B cell (primary cell): Measurements from ENCODE around the gene MAD1L1. TPM values are rescaled to one million over a fixed set of nuclear protein-coding genes. Genes with fewer than 3 reads are reported as not detected.

Experiments used
- ATAC-seq: fragments of 200-7000 bp; cut with Tn5 transposase; one replicate; pipeline ENCODE4 v1.10.0; 2021; ENCODE audit warnings: low read depth, mild to moderate bottlenecking, moderate number of reproducible peaks, moderate library complexity
- CTCF ChIA-PET: fragments of 350-600 bp; sonication (Branson Sonifier 250); formaldehyde crosslinking; loops from one replicate; lab custom pipeline; 2021; ENCODE audit warnings: antibody characterized with exemption, inconsistent platforms; lab: Charles Lee
- POLR2A ChIA-PET: fragments of 350-600 bp; sonication (Branson Sonifier 250); formaldehyde crosslinking; loops from one replicate; lab custom pipeline; 2021; ENCODE audit warnings: antibody characterized with exemption; lab: Charles Lee
- DNase-seq: peaks from one replicate; pipeline ENCODE4 v3.0.0; 2013
- H2AFZ ChIP-seq: 2 replicates; pipeline ENCODE4 v1.6.1; 2012; ENCODE audit warnings: mild to moderate bottlenecking, low read depth, low read length; ENCODE audit not compliant: insufficient read depth, poor library complexity, severe bottlenecking
- H3K27ac ChIP-seq, 2 donors: 1 replicate in 1 of 2; 2 replicates in 1 of 2; pipeline ENCODE4 v1.5.1; 2012 to 2013; ENCODE audit warnings: low read length in 2 of 2, mild to moderate bottlenecking in 2 of 2, moderate library complexity in 1 of 2
- H3K27me3 ChIP-seq, 4 experiments: fragments of 200-600 bp in 1 of 4; sonication (generic) in 1 of 4; replicated peaks in 1 of 4; 1 replicate in 2 of 4; 2 replicates in 2 of 4; pipeline versions ENCODE4 v1.6.1 to v1.7.0; 2013 to 2016; ENCODE audit warnings: low read length in 3 of 4, mild to moderate bottlenecking in 2 of 4, mixed read lengths in 1 of 4, moderate library complexity in 1 of 4; ENCODE audit not compliant: insufficient read depth in 4 of 4, control insufficient read depth in 3 of 4; ENCODE audit errors: control extremely low read depth in 1 of 4
- H3K36me3 ChIP-seq, 2 experiments: replicated peaks in 1 of 2; 1 replicate in 1 of 2; 2 replicates in 1 of 2; pipeline versions ENCODE4 v1.6.1 to v1.7.1; 2013; ENCODE audit warnings: low read length in 1 of 2; ENCODE audit not compliant: insufficient read depth in 2 of 2, control insufficient read depth in 1 of 2; ENCODE audit errors: control extremely low read depth in 1 of 2, extremely low read depth in 1 of 2
- H3K4me1 ChIP-seq, 2 donors: fragments of 200-600 bp in 1 of 2; sonication (generic) in 1 of 2; 1 replicate in 1 of 2; 2 replicates in 1 of 2; pipeline versions ENCODE4 v1.5.1 to v1.6.1; 2013 to 2017; ENCODE audit warnings: low read length in 2 of 2; ENCODE audit not compliant: control insufficient read depth in 2 of 2, insufficient read depth in 2 of 2
- H3K4me2 ChIP-seq: replicated peaks from 2 replicates; pipeline ENCODE3; 2012; ENCODE audit warnings: mild to moderate bottlenecking, low read depth, low read length; ENCODE audit not compliant: poor library complexity, severe bottlenecking
- H3K4me3 ChIP-seq, 5 experiments: fragments of 200-600 bp in 1 of 5; sonication (generic) in 1 of 5; 1 replicate in 3 of 5; 2 replicates in 2 of 5; pipeline versions ENCODE4 v1.5.1 to v1.7.0; 2011 to 2016; ENCODE audit warnings: low read length in 4 of 5, mild to moderate bottlenecking in 4 of 5, low read depth in 2 of 5, control low read depth in 1 of 5, moderate library complexity in 1 of 5; ENCODE audit not compliant: insufficient read depth in 1 of 5; ENCODE audit errors: control extremely low read depth in 1 of 5, extremely low read depth in 1 of 5
- H3K79me2 ChIP-seq: fragments of 200-600 bp; sonication (generic); one replicate; pipeline ENCODE4 v1.6.0; 2016; ENCODE audit warnings: low read length; ENCODE audit not compliant: control insufficient read depth, insufficient read depth
- H3K9ac ChIP-seq: fragments of 200-600 bp; sonication (generic); 2 replicates; pipeline ENCODE4 v1.6.1; 2017; ENCODE audit warnings: mild to moderate bottlenecking, low read length, moderate library complexity
- H3K9me3 ChIP-seq, 3 donors: one replicate each; pipeline versions ENCODE4 v1.6.1 to v1.7.1; 2013; ENCODE audit warnings: low read length in 2 of 3; ENCODE audit not compliant: control insufficient read depth in 2 of 3, insufficient read depth in 1 of 3; ENCODE audit errors: control extremely low read depth in 1 of 3
- H4K20me1 ChIP-seq: 2 replicates; pipeline ENCODE4 v1.6.0; 2012; ENCODE audit warnings: mild to moderate bottlenecking, low read length; ENCODE audit not compliant: insufficient read depth, control insufficient read depth, poor library complexity, severe bottlenecking
- H3K27ac Mint-ChIP-seq: one replicate; pipeline ENCODE4 v1.8.0; 2021; ENCODE audit warnings: mixed read lengths
- H3K27me3 Mint-ChIP-seq: one replicate; pipeline ENCODE4 v1.8.0; 2021; ENCODE audit warnings: mixed read lengths
- H3K4me1 Mint-ChIP-seq: one replicate; pipeline ENCODE4 v1.8.0; 2021; ENCODE audit warnings: mixed read lengths
- H3K4me3 Mint-ChIP-seq: one replicate; pipeline ENCODE4 v1.8.0; 2021; ENCODE audit warnings: mixed read lengths
- H3K9me3 Mint-ChIP-seq: one replicate; pipeline ENCODE4 v1.8.0; 2022; ENCODE audit warnings: mixed read lengths; ENCODE audit not compliant: insufficient read depth
- CTCF ChIP-seq: fragments of 200-600 bp; IDR thresholded peaks from one replicate; pipeline ENCODE4 v1.8.0; 2022; ENCODE audit warnings: antibody characterized with exemption, mild to moderate bottlenecking
- EZH2 ChIP-seq: IDR thresholded peaks from 2 replicates; pipeline ENCODE4 v1.6.1; 2012; ENCODE audit warnings: borderline replicate concordance, low read depth, mild to moderate bottlenecking, moderate library complexity, low read length; ENCODE audit not compliant: insufficient read depth, poor library complexity, severe bottlenecking
- WGBS: methylation state at CpG from one replicate; pipeline ENCODE4 v1.1.5; 2013; ENCODE audit warnings: missing lambda C conversion rate; ENCODE audit not compliant: insufficient coverage; 5-methylcytosine and 5-hydroxymethylcytosine counted together
- intact Hi-C: fragments of 100-400 bp; cut with micrococcal nuclease; formaldehyde crosslinking; loops from one replicate; pipeline ENCODE4 v1.10.0; 2022
- polyA plus RNA-seq: library from polyadenylated mRNA; depleted of rRNA; stranded (reverse); fragments of >200 nt; gene quantifications from 2 replicates; pipeline ENCODE4 v1.2.3, GENCODE V29; 2012
- total RNA-seq, 2 donors: library from RNA; stranded (reverse); fragments of 120-200 nt in 1 of 2; gene quantifications; 1 replicate in 1 of 2; 2 replicates in 1 of 2; pipeline versions ENCODE4 v1.2.3 to v1.2.4, GENCODE V29; 2013 to 2022

Gene MAD1L1
- total and polyA plus RNA-seq, 2 donors (not counting 1 experiment from before 2014, with no cell fraction given): 86.7 to 110 TPM

GRCh38 chr7:1775389-1775788 lies 457.4 kb downstream of the MAD1L1 start:
- 80% methylated on average over 2 of the region's 4 CpGs for WGBS
- ChIA-PET POLR2A (no interaction called here), CTCF (interaction anchor here (0.7 kb wide), 1 partner anchor 12 kb away, joined by 3 read pairs; no protein-coding TSS in a partner anchor)
- Mint-ChIP-seq H3K27ac (no peak overlapping the region), H3K4me3 (no peak overlapping the region), H3K4me1 (no peaks in the 10 kb centered on the region), H3K27me3 (peaks cover 11% of the 10 kb centered on the region), H3K9me3 (peaks cover 11% of the 10 kb centered on the region)
- H3K27ac ChIP-seq: no peak overlapping the region
- no peak overlapping the region for H3K9ac ChIP-seq
- ATAC-seq: no peak
- no peak overlapping the region for H3K4me2 ChIP-seq
- no peak overlapping the region for H3K4me3 ChIP-seq
- H3K27me3 ChIP-seq: no peaks in the 10 kb centered on the region
- no peak for DNase-seq
- H3K4me1 ChIP-seq: no peaks in the 10 kb centered on the region
- no peaks in the 10 kb centered on the region for H4K20me1 ChIP-seq
- H3K9me3 ChIP-seq: peaks cover 1 to 17% (median 7%) of the 10 kb centered on the region in 3 donors
- TF ChIP-seq CTCF: no peak
- TF ChIP-seq EZH2: no peak
- no peaks in the 10 kb centered on the region for H3K79me2 ChIP-seq
- H3K36me3 ChIP-seq: no peaks in the 10 kb centered on the region
- no peak overlapping the region for H2AFZ ChIP-seq
- intact Hi-C loops: no loop called here

- TF ChIP-seq EZH2: no peak
- TF ChIP-seq CTCF: no peak
- POLR2A ChIA-PET: no interaction called here
- no peaks in the 10 kb centered on the region for H3K36me3 ChIP-seq
- peaks cover 0 to 4% (median 0%) of the 10 kb centered on the region in 4 experiments for H3K27me3 ChIP-seq
- H3K9me3 ChIP-seq: peaks cover 0 to 15% (median 1%) of the 10 kb centered on the region in 3 donors
- no peak overlapping the region for H3K4me3 ChIP-seq
- H3K27me3 Mint-ChIP-seq: peaks cover 9% of the 10 kb centered on the region
- no peak overlapping the region for H3K27ac Mint-ChIP-seq
- H4K20me1 ChIP-seq: no peaks in the 10 kb centered on the region
- no peaks in the 10 kb centered on the region for H3K79me2 ChIP-seq
- H3K4me3 Mint-ChIP-seq: no peak overlapping the region
- no peaks in the 10 kb centered on the region for H3K4me1 Mint-ChIP-seq
- no peak overlapping the region for H3K4me2 ChIP-seq
- intact Hi-C loops: no loop called here
- no peak for ATAC-seq
- CTCF ChIA-PET: no interaction called here
- H3K9ac ChIP-seq: no peak overlapping the region
- no peak overlapping the region for H3K27ac ChIP-seq
- H3K4me1 ChIP-seq: no peaks in the 10 kb centered on the region
- H2AFZ ChIP-seq: no peak overlapping the region
- H3K9me3 Mint-ChIP-seq: peaks cover 6% of the 10 kb centered on the region
- WGBS: no CpG with 5 or more reads among the region's 6 CpGs
- DNase-seq: no peak
Observed at GRCh38 chr7:1770331-1770730, 462.4 kb downstream of the MAD1L1 start.
